ENCODE results near the gene CLEC4E.
A peak's percentile ranks its signal among the peaks of the same experiment; 100 is the strongest.
"Not testable (repeated sequence)": the region's sequence is repeated elsewhere in the genome, so short reads cannot be mapped to it uniquely, and the experiment has no call there.

CLEC4E gene

GRCh38 chr12:8540831-8541230, at the start of gene CLEC4E:
TSS of gene CLEC4E (minus strand) at chr12:8540905. CDS start at chr12:8540797, 108 bp downstream.
- DNase-seq, result not testable (repeated sequence)

- no peak for DNase-seq
These were observed 49.0 kb upstream of the CLEC4E start for GRCh38 chr12:8589679-8590078.

- not testable (repeated sequence) for DNase-seq
These were observed 43.8 kb upstream of the CLEC4E start for GRCh38 chr12:8584478-8584877.

- no peak for DNase-seq
These were observed 43.3 kb upstream of the CLEC4E start for GRCh38 chr12:8584004-8584403.

- DNase-seq, result no peak
These were observed 40.5 kb upstream of the CLEC4E start for GRCh38 chr12:8581098-8581784.

GRCh38 chr12:8577879-8578278, 37.2 kb upstream of the CLEC4E start:
- no peak for DNase-seq

- no peak for DNase-seq
These were observed 31.8 kb upstream of the CLEC4E start for GRCh38 chr12:8572507-8572906.

GRCh38 chr12:8566525-8566924, 25.8 kb upstream of the CLEC4E start:
- no peak for DNase-seq

GRCh38 chr12:8566052-8566451, 25.3 kb upstream of the CLEC4E start:
- not testable (repeated sequence) for DNase-seq

GRCh38 chr12:8564656-8565055, 24.0 kb upstream of the CLEC4E start:
- DNase-seq, result no peak

- DNase-seq, result no peak
These were observed 22.7 kb upstream of the CLEC4E start for GRCh38 chr12:8563356-8563755.

- no peak for DNase-seq
These were observed 21.6 kb upstream of the CLEC4E start for GRCh38 chr12:8562310-8562709.

GRCh38 chr12:8561011-8561410, 20.3 kb upstream of the CLEC4E start:
- DNase-seq, result no peak

- no peak for DNase-seq
These were observed 19.0 kb upstream of the CLEC4E start for GRCh38 chr12:8559676-8560075.

GRCh38 chr12:8556531-8557097, 15.9 kb upstream of the CLEC4E start:
- DNase-seq, result no peak

- no peak for DNase-seq
These were observed 13.9 kb upstream of the CLEC4E start for GRCh38 chr12:8554451-8555195.

GRCh38 chr12:8553088-8553627, 12.5 kb upstream of the CLEC4E start:
- DNase-seq, result no peak

- DNase-seq, result no peak
These were observed 8.7 kb upstream of the CLEC4E start for GRCh38 chr12:8549381-8549780.

- DNase-seq, result no peak
These were observed 7.5 kb upstream of the CLEC4E start for GRCh38 chr12:8548192-8548591.

GRCh38 chr12:8547645-8548044, 6.9 kb upstream of the CLEC4E start:
- no peak for DNase-seq

GRCh38 chr12:8546591-8546990, 5.9 kb upstream of the CLEC4E start:
- no peak for DNase-seq

GRCh38 chr12:8544295-8544694, 3.6 kb upstream of the CLEC4E start:
- DNase-seq, result peak; percentile 72

GRCh38 chr12:8541562-8541961, 857 bp upstream of the CLEC4E start:
- DNase-seq, result no peak

- DNase-seq, result not testable (repeated sequence)
These were observed 2.9 kb downstream of the CLEC4E start for GRCh38 chr12:8537820-8538219.
